H1 (cell line): ENCODE results near the gene TUT1. TPM values are rescaled to one million over a fixed set of nuclear protein-coding genes. Genes with fewer than 3 reads are reported as not detected.
A peak's percentile ranks its signal among the peaks of the same experiment; 100 is the strongest.

Experiments
- CTCF ChIA-PET: fragments of 300-600 bp; sonication (Branson Sonifier 250); formaldehyde crosslinking; loops from one replicate; lab custom pipeline; 2021; ENCODE audit not compliant: partially characterized antibody; lab: Charles Lee
- POLR2A ChIA-PET: fragments of 300-600 bp; sonication (Branson Sonifier 250); formaldehyde crosslinking; loops from one replicate; lab custom pipeline; 2021; ENCODE audit warnings: inconsistent platforms; ENCODE audit not compliant: partially characterized antibody; lab: Charles Lee
- DNase-seq, 2 experiments: peaks; one replicate each; pipeline versions ENCODE4 v3.0.0 to v3.0.0-alpha.2; 2010 to 2022; ENCODE audit warnings: low spot score in 2 of 2, low read depth in 1 of 2, mixed read lengths in 1 of 2
- FAIRE-seq: peaks from 2 replicates; lab custom pipeline; 2011; peaks lifted over from hg19 to GRCh38; lab: Jason Lieb, UNC
- H2AFZ ChIP-seq: 2 replicates; pipeline ENCODE4 v1.8.1; 2012; ENCODE audit warnings: low read length, inconsistent platforms
- H2AK5ac ChIP-seq: 2 replicates; pipeline ENCODE4 v1.6.1; 2013; ENCODE audit warnings: low read depth, low read length
- H2BK120ac ChIP-seq: replicated peaks from 2 replicates; pipeline ENCODE3; 2013; ENCODE audit warnings: low read depth, low read length, inconsistent platforms
- H2BK12ac ChIP-seq: 2 replicates; pipeline ENCODE4 v1.6.1; 2013; ENCODE audit warnings: low read depth, low read length
- H2BK15ac ChIP-seq: 2 replicates; pipeline ENCODE4 v1.6.1; 2013; ENCODE audit warnings: low read length
- H2BK20ac ChIP-seq: 2 replicates; pipeline ENCODE4 v1.6.1; 2013; ENCODE audit warnings: low read length
- H2BK5ac ChIP-seq: 2 replicates; pipeline ENCODE4 v1.6.1; 2013; ENCODE audit warnings: low read depth, low read length
- H3K14ac ChIP-seq: 2 replicates; pipeline ENCODE4 v1.6.1; 2013; ENCODE audit warnings: inconsistent platforms; ENCODE audit not compliant: insufficient read length
- H3K18ac ChIP-seq: 2 replicates; pipeline ENCODE4 v1.6.1; 2013; ENCODE audit warnings: low read length; ENCODE audit errors: extremely low read depth
- H3K23ac ChIP-seq: 2 replicates; pipeline ENCODE4 v1.6.1; 2013; ENCODE audit warnings: inconsistent platforms; ENCODE audit not compliant: insufficient read length
- H3K23me2 ChIP-seq: 2 replicates; pipeline ENCODE4 v1.6.1; 2013; ENCODE audit warnings: low read depth, low read length
- H3K27ac ChIP-seq: 2 replicates; pipeline ENCODE4 v1.6.1; 2011; ENCODE audit warnings: low read depth, low read length, inconsistent platforms
- H3K27me3 ChIP-seq, 4 experiments: replicated peaks in 1 of 4; 1 replicate in 1 of 4; 2 replicates in 3 of 4; pipeline versions ENCODE4 v1.6.1 to v1.8.1; 2011 to 2013; ENCODE audit warnings: low read length in 3 of 4, mild to moderate bottlenecking in 3 of 4, inconsistent platforms in 2 of 4, mixed read lengths in 2 of 4, moderate library complexity in 1 of 4; ENCODE audit not compliant: control insufficient read depth in 3 of 4, insufficient read depth in 3 of 4; ENCODE audit errors: extremely low read depth in 1 of 4
- H3K36me3 ChIP-seq, 4 experiments: 2 replicates each; pipeline versions ENCODE4 v1.6.1 to v1.8.1; 2011 to 2013; ENCODE audit warnings: mild to moderate bottlenecking in 4 of 4, low read length in 3 of 4, moderate library complexity in 2 of 4, control low read depth in 1 of 4, inconsistent platforms in 1 of 4; ENCODE audit not compliant: insufficient read depth in 4 of 4, control insufficient read depth in 2 of 4
- H3K4ac ChIP-seq: replicated peaks from 2 replicates; pipeline ENCODE3; 2013; ENCODE audit warnings: low read length, low read depth, mixed read lengths, inconsistent platforms; ENCODE audit not compliant: insufficient read length
- H3K4me1 ChIP-seq, 4 experiments: replicated peaks in 1 of 4; 1 replicate in 1 of 4; 2 replicates in 3 of 4; pipeline versions ENCODE4 v1.6.1 to v1.8.1; 2011 to 2013; ENCODE audit warnings: low read length in 3 of 4, inconsistent platforms in 2 of 4, mixed read lengths in 1 of 4; ENCODE audit not compliant: insufficient read depth in 4 of 4, control insufficient read depth in 3 of 4
- H3K4me2 ChIP-seq, 2 experiments: 2 replicates each; pipeline versions ENCODE4 v1.6.1 to v1.8.1; 2011 to 2013; ENCODE audit warnings: low read depth in 2 of 2, low read length in 2 of 2, control low read depth in 1 of 2, inconsistent platforms in 1 of 2, mild to moderate bottlenecking in 1 of 2; ENCODE audit not compliant: insufficient read depth in 1 of 2
- H3K4me3 ChIP-seq, 4 experiments: fragments of 200-600, 300-600 bp in 1 of 4; sonication (generic), shearing (Covaris generic), sonication (Bioruptor Twin) in 1 of 4; 2 replicates each; pipeline versions ENCODE4 v1.5.1 to v1.8.1; 2011 to 2016; ENCODE audit warnings: low read length in 4 of 4, low read depth in 3 of 4, control low read depth in 2 of 4, inconsistent platforms in 2 of 4, mild to moderate bottlenecking in 2 of 4, mixed read lengths in 1 of 4, moderate library complexity in 1 of 4; ENCODE audit not compliant: insufficient read depth in 2 of 4; ENCODE audit errors: extremely low read depth in 1 of 4
- H3K56ac ChIP-seq: replicated peaks from 2 replicates; pipeline ENCODE3; 2013; ENCODE audit warnings: low read depth, mild to moderate bottlenecking, mixed read lengths, low read length, inconsistent platforms; ENCODE audit not compliant: insufficient read length
- H3K79me1 ChIP-seq: 2 replicates; pipeline ENCODE4 v1.6.1; 2013; ENCODE audit warnings: low read depth, low read length, control low read depth
- H3K79me2 ChIP-seq, 2 experiments: 2 replicates each; pipeline versions ENCODE4 v1.6.1 to v1.8.1; 2012 to 2013; ENCODE audit warnings: low read length in 2 of 2, mild to moderate bottlenecking in 2 of 2, inconsistent platforms in 1 of 2; ENCODE audit not compliant: insufficient read depth in 2 of 2, control insufficient read depth in 1 of 2
- H3K9ac ChIP-seq, 4 experiments: replicated peaks in 1 of 4; 1 replicate in 1 of 4; 2 replicates in 3 of 4; pipeline versions ENCODE4 v1.6.1 to v1.8.1; 2011 to 2013; ENCODE audit warnings: low read depth in 3 of 4, low read length in 3 of 4, control low read depth in 2 of 4, mild to moderate bottlenecking in 2 of 4, moderate library complexity in 2 of 4, inconsistent platforms in 1 of 4; ENCODE audit errors: extremely low read depth in 1 of 4
- H3K9me3 ChIP-seq, 2 experiments: 2 replicates each; pipeline versions ENCODE4 v1.6.1 to v1.8.1; 2012 to 2013; ENCODE audit warnings: mild to moderate bottlenecking in 2 of 2, moderate library complexity in 2 of 2, control low read depth in 1 of 2, inconsistent platforms in 1 of 2, low read depth in 1 of 2, low read length in 1 of 2, mixed read lengths in 1 of 2; ENCODE audit not compliant: insufficient read depth in 2 of 2
- H4K20me1 ChIP-seq, 2 experiments: replicated peaks in 1 of 2; 2 replicates each; pipeline versions ENCODE3 to v1.8.1; 2011 to 2013; ENCODE audit warnings: inconsistent platforms in 2 of 2, low read length in 2 of 2, mild to moderate bottlenecking in 1 of 2; ENCODE audit not compliant: insufficient read depth in 2 of 2, control insufficient read depth in 1 of 2
- H4K5ac ChIP-seq: 2 replicates; pipeline ENCODE4 v1.6.1; 2013; ENCODE audit warnings: low read length, low read depth, mixed read lengths, inconsistent platforms; ENCODE audit not compliant: insufficient read length
- H4K8ac ChIP-seq: 2 replicates; pipeline ENCODE4 v1.8.0; 2013; ENCODE audit warnings: mild to moderate bottlenecking, moderate library complexity, low read length, inconsistent platforms; ENCODE audit not compliant: insufficient read depth; ENCODE audit errors: extremely low read depth
- H4K91ac ChIP-seq: replicated peaks from 2 replicates; pipeline ENCODE3; 2013; ENCODE audit warnings: low read length, mixed read lengths, inconsistent platforms; ENCODE audit not compliant: insufficient read length
- BACH1 ChIP-seq: IDR thresholded peaks from 2 replicates; pipeline ENCODE4 v1.6.1; 2012; ENCODE audit warnings: low read length, improper control_type of control experiment
- BCL11A ChIP-seq, 2 experiments: IDR thresholded peaks; one replicate each; pipeline ENCODE4 v1.6.1; 2011; ENCODE audit warnings: low read depth in 2 of 2, low read length in 2 of 2, mild to moderate bottlenecking in 2 of 2
- GABPA ChIP-seq: IDR thresholded peaks from 2 replicates; pipeline ENCODE4 v1.6.1; 2011; ENCODE audit warnings: mild to moderate bottlenecking, low read length, moderate library complexity, borderline replicate concordance; ENCODE audit not compliant: insufficient read depth
- KDM1A ChIP-seq: fragments of 200-600, 300-600 bp; sonication (generic); IDR thresholded peaks from 2 replicates; pipeline ENCODE4 v1.7.1; 2016; ENCODE audit warnings: mild to moderate bottlenecking, low read length, borderline replicate concordance
- KDM5A ChIP-seq: fragments of 200-600 bp; IDR thresholded peaks from 2 replicates; pipeline ENCODE4 v1.7.1; 2012; ENCODE audit warnings: mild to moderate bottlenecking, low read length, inconsistent platforms, mixed read lengths
- PHF8 ChIP-seq: fragments of 200-600 bp; sonication (generic); conservative IDR thresholded peaks from 2 replicates; pipeline ENCODE4 v1.7.1; 2012; ENCODE audit warnings: low read depth, mild to moderate bottlenecking, inconsistent platforms, low read length, moderate library complexity
- RNF2 ChIP-seq: fragments of 200-900, 300-1000 bp; sonication (generic); IDR thresholded peaks from 2 replicates; pipeline ENCODE4 v1.7.1; 2016; ENCODE audit warnings: borderline replicate concordance, low read depth, mild to moderate bottlenecking, antibody characterized with exemption, low read length; ENCODE audit not compliant: poor library complexity, severe bottlenecking; ENCODE audit errors: missing control alignments
- RXRA ChIP-seq: IDR thresholded peaks from 2 replicates; pipeline ENCODE4 v1.6.1; 2011; ENCODE audit warnings: low read depth, mild to moderate bottlenecking, low read length, moderate library complexity; ENCODE audit not compliant: insufficient read depth
- SAP30 ChIP-seq: fragments of 300-600 bp; sonication (generic); IDR thresholded peaks from 2 replicates; pipeline ENCODE4 v1.7.1; 2012; ENCODE audit warnings: low read length, moderate library complexity, mild to moderate bottlenecking, inconsistent platforms; ENCODE audit not compliant: insufficient read depth, insufficient replicate concordance
- SIN3A ChIP-seq, 2 experiments: IDR thresholded peaks in 1 of 2; conservative IDR thresholded peaks in 1 of 2; 2 replicates each; pipeline ENCODE4 v1.6.1; 2011 to 2012; ENCODE audit warnings: low read length in 2 of 2, improper control_type of control experiment in 1 of 2, low read depth in 1 of 2, mild to moderate bottlenecking in 1 of 2
- TAF1 ChIP-seq: IDR thresholded peaks from 2 replicates; pipeline ENCODE4 v1.6.1; 2011; ENCODE audit warnings: mild to moderate bottlenecking, low read depth, low read length
- TAF7 ChIP-seq: optimal IDR thresholded peaks from 2 replicates; pipeline ENCODE3; 2011; ENCODE audit warnings: low read depth, mild to moderate bottlenecking, inconsistent platforms, low read length, moderate library complexity, borderline replicate concordance
- YY1 ChIP-seq: IDR thresholded peaks from 2 replicates; pipeline ENCODE4 v1.6.1; 2011; ENCODE audit warnings: low read depth, mild to moderate bottlenecking, low read length
- WGBS, 2 experiments: shearing (Covaris generic) in 1 of 2; methylation state at CpG; one replicate each; pipeline versions ENCODE4 v1.1.6 to v1.1.7; 2013 to 2015; ENCODE audit warnings: low lambda C conversion rate in 2 of 2, mixed read lengths in 2 of 2, inconsistent platforms in 1 of 2, low coverage in 1 of 2, missing lambda C conversion rate in 1 of 2; ENCODE audit not compliant: insufficient replicate concordance in 2 of 2, insufficient coverage in 1 of 2, insufficient read length in 1 of 2; ENCODE audit errors: extremely low coverage in 1 of 2, missing lambda C conversion rate in 1 of 2; 5-methylcytosine and 5-hydroxymethylcytosine counted together
- polyA plus RNA-seq, 7 experiments: library from polyadenylated mRNA; depleted of rRNA in 3 of 7; stranded (reverse) in 5 of 7; unstranded in 2 of 7; fragments of >200 nt in 5 of 7; fragments of 200-250 nt in 2 of 7; gene quantifications; 1 replicate in 5 of 7; 2 replicates in 1 of 7; 4 replicates in 1 of 7; pipeline versions ENCODE4 v1.2.1 to v1.2.3, GENCODE V29; 2011 to 2013; ENCODE audit warnings: missing spikeins in 2 of 7, mixed read lengths in 2 of 7
- total RNA-seq: library from RNA; stranded (reverse); fragmentation: NEBNext Ultra II Directional; extraction: Animal tissue kit (Norgen Biotek cat#: 25700); gene quantifications from 2 replicates; pipeline ENCODE4 v1.2.1, GENCODE V29; 2021

Gene TUT1
- total and polyA plus RNA-seq, 2 of the 8 experiments (the other 6 are each of a cell fraction or from before 2014, with no cell fraction given) = 17.8 to 24.6 TPM

DNA sequence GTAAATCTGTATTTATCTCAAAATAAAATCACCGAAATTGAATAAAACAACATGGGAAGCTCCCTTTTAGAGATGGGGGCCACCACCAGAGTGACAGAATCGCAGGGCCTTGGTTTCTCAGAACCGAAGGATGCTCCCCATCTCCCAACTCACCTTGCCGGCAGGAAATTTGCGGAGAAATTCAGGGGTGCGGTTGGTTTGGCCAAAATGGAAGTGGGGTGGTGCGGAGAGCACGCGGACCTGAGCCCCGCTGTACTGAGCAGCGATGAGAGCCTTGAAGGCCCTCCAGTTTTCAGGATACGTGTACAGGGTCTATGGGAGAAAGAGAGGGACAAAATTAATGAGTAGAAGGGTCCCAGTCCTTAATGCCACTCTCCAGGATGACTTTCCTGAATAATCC, 18.9 kb downstream of the TUT1 start:
- H2BK15ac ChIP-seq = no peak overlapping the region
- peak overlapping the region; percentile 79 to 95 (median 88) for H3K9ac ChIP-seq
- 0 out of 2 replicates have a peak, but pooled peaks cover 4% of the 10 kb centered on the region for H3K79me1 ChIP-seq
- no peaks in the 10 kb centered on the region for H3K9me3 ChIP-seq
- no peak overlapping the region for H2BK20ac ChIP-seq
- no peak overlapping the region for H3K14ac ChIP-seq
- FAIRE-seq = no peak
- H3K27me3 ChIP-seq = no peaks in the 10 kb centered on the region
- no peak overlapping the region for H2BK5ac ChIP-seq
- H3K23me2 ChIP-seq = peaks cover 13% of the 10 kb centered on the region
- H3K4me1 ChIP-seq = peaks cover 0 to 11% (median 7%) of the 10 kb centered on the region in 4 experiments; a peak in 4 of 7 replicates
- no peak overlapping the region for H3K56ac ChIP-seq
- peaks cover 0 to 48% of the 10 kb centered on the region in 2 experiments for H3K79me2 ChIP-seq
- no peak overlapping the region for H3K18ac ChIP-seq
- no peak overlapping the region for H2AFZ ChIP-seq
- peak overlapping the region; percentile 90 to 100 (median 91) for H3K4me3 ChIP-seq
- POLR2A ChIA-PET = interaction anchor here (0.6 to 20.7 kb wide), 21 partner anchors 8 to 317 kb away, joined by 3 to 336 read pairs (median 4); partner anchors contain the start of genes C11orf98, CSKMT, LBHD1 and SCGB1A1
- H3K4ac ChIP-seq = no peak overlapping the region
- no peak overlapping the region for H3K23ac ChIP-seq
- H4K20me1 ChIP-seq = peaks cover under 1 to 18% of the 10 kb centered on the region in 2 experiments
- no peak overlapping the region for H2BK12ac ChIP-seq
- H4K91ac ChIP-seq = no peak overlapping the region
- peaks cover 27 to 60% (median 49%) of the 10 kb centered on the region in 4 experiments for H3K36me3 ChIP-seq
- H3K27ac ChIP-seq = no peak overlapping the region
- no peak overlapping the region for H2BK120ac ChIP-seq
- H3K4me2 ChIP-seq = peak overlapping the region; percentile 73 to 85
- H2AK5ac ChIP-seq = no peak overlapping the region
- DNase-seq = no peak
- CTCF ChIA-PET = interaction anchor here (0.5 to 4.5 kb wide), 5 partner anchors 12 to 169 kb away, joined by 3 to 22 read pairs (median 3); no protein-coding TSS in a partner anchor
- H4K8ac ChIP-seq = no peak overlapping the region
- H4K5ac ChIP-seq = no peak overlapping the region
- WGBS, 2 experiments = 77% methylated on average over 12 of the region's 12 CpGs; no CpG with 5 or more reads in 1 of the 2 experiments
- no peak for TF ChIP-seq SIN3A (conservative IDR thresholded peaks at IDR 0.05 in 1 of 2, IDR thresholded peaks at IDR 0.05 in 1 of 2; ENCODE audit: low read depth in 1 of 2, low read length in 2 of 2)
- TF ChIP-seq GABPA = no peak
- TF ChIP-seq BACH1 = no peak
- TF ChIP-seq TAF7 = no peak
- TF ChIP-seq TAF1 = no peak
- TF ChIP-seq YY1 = no peak
- no peak for TF ChIP-seq RNF2
- TF ChIP-seq KDM5A = no peak
- TF ChIP-seq KDM1A = no peak
- no peak for TF ChIP-seq SAP30
- no peak for TF ChIP-seq BCL11A (IDR thresholded peaks at IDR 0.05; ENCODE audit: low read depth in 2 of 2, low read length in 2 of 2)
- TF ChIP-seq RXRA = no peak
- no peak for TF ChIP-seq PHF8
